Stimulated activated CD8-positive, alpha-beta memory T cell treated with anti-CD3 and anti-CD28 coated beads, Interleukin-15, amount 100 ng/mL, for 48 hours (primary cell): ENCODE data around the gene TNC.

Source experiments
- DNase-seq, 2 donors: peaks; one replicate each; pipeline ENCODE4 v3.0.0-alpha.2; 2020; ENCODE audit warnings: low read depth in 2 of 2

TNC gene

DNA sequence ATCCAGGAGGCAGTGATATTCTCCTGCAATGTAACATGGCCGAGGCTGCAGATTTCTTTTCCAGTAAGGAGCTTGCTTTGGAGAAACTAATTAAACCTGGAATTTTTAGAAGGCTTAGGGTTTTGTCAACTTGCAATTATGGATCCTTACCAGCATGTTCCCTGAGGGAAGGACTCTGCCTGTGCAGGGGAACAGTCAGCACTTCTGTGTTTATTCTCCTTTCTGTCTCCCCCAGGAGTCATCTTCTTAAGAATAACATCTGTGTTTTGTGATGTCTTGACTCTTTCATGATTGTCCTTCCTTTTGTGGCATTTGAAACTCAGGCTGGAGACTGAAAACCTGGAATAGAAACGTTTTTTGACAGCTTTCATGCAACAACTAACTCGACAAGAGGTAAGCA is 107.1 kb downstream of the TNC start:
- no peak for DNase-seq

DNA sequence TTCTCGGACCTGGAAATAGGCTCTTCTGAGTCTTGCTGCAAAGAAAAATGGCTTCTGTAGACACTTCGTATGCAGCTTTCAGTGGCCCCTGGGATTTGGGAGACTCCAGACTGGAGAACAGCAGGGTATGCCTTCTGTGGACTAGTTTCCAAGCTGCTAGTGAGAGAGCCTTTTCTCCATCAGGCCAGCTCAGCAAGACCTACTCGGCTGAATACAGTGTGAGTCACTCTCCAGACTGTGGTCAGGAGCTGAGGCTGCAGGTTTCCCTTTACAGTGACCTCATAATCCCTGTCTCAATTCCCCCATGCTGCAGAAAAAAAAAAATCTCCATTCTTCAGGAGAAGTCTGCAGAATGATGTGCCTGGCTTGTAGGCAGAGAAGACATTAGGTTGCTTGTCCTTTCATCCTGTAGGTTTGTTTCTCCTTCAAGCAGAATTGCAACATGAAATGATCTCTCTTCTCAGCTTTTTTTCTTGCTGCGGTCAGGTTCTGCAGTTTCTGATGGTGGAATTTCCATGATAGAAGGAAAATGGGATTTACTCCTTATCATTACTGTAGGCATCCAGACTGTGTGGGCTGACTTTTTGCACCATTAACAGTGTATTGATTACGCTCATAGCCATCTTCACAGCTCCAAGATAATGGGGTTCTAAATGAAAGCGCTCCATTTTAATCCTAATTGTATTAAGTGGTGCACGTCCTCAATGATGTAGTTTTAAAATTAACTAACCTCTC is 109.3 kb downstream of the TNC start:
- peak; percentile 24 to 28 for DNase-seq

DNA sequence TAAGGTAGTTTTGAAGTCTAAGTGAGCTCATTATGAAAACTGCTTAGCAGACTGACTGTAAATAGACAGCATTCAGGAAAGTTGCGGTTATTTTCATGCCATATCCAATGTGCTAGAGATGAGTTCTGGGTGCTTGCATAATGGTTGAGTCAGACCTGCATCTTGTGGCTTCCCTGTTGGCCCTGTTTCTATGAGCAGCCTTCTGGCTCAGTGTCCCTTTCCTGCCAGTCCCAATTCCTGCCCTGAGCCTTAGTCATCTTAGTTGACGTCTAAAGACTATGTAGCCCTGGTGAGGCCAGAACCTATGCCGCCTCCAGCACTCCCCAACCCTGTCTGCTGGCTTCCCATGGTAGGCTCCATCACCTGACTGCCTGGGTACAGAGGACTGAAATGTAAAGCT is 111.3 kb downstream of the TNC start:
- DNase-seq: peak in 1 of 2 donors; percentile 34

DNA sequence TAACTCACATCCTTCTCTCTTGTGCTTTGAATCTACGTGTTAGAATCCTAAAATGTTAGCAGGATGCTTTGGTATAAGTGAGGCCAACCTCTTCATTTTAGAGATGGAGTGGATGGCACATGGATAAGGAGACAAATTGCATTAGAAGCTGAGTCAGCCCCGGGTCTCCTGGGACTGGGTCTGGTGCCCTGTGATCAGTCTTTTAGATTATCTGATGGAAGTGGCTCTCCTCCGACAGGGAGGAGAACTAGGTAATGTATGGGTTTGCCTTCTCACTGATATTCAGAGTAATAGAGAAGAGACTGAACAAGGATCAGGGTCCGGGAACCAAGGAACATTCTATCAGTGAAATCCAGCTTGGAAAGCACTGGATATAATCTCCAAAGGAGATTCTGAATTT is 112.6 kb downstream of the TNC start:
- no peak for DNase-seq

DNA sequence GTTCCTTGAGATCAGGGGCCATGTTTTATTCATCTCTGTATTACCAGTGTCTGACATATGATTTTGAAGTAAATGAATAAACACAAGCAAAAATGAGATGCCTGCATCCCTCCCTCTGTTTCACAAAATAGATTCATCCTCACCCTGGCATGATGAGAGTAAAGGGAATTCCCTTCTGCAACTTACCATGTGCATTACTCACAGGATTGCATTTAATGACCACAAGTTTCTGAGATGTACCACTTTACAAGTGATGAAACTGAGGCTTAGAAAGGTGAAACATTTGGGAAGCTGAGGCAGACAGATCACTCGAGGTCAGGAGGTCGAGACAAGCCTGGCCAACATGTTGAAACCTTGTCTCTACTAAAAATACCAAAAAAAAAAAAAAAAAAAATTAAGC is 113.4 kb downstream of the TNC start:
- DNase-seq: no peak

DNA sequence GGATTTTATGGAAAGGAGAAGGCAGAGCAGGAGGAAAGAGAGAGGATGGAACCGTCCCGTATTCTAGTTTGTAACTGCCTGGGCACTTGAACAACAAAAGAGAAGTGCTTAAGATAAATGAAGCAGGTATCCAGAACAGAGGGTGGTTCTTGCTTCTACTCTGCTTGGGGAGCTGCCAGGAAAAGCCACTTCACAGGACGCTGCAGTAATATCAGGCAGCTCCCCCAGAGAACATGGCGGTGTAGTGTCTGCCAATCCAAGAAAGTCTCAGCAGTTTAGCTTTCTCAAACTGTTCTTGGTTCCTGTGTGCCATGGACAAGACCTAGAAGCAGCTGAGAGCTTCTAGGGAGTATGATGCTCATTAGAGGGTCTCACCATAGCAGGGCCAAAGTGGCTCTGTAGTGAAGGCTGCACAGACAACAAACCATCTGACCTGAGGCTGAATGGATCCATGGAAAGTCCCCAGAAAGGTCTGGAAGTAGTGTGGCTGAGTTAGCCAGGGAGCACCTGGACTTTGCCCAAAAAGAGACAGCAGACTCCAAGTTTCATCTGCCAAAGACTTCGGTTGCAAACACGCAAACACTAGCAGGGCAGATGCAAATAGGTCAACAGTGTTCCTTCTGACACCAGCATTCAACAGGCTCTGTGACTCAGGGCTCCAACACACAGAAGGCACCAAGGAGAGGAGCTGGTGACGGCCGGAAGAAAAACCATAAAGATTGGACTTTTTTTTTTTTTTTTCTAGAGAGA is 115.4 kb downstream of the TNC start:
- no peak for DNase-seq

DNA sequence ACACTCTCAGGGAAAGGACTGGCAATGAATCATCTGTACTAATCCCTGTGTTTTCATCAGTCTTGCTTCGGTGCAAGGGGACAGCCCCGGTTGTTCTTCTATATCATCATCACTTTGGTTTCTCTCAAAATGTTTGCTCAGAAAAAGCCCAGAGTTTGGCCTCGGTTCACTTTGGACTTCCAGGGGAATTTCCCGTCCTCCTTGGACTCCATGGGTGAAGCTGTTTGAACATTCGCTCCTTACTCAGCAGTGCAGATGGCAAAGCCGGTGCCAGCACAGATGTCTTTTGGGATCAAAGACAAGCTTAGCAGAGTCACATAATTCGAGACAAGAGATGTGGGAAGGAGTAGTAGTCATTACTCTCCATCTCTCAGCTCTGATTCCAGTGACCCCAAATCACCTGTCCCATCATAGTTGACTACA is 117.7 kb downstream of the TNC start:
- DNase-seq: no peak

DNA sequence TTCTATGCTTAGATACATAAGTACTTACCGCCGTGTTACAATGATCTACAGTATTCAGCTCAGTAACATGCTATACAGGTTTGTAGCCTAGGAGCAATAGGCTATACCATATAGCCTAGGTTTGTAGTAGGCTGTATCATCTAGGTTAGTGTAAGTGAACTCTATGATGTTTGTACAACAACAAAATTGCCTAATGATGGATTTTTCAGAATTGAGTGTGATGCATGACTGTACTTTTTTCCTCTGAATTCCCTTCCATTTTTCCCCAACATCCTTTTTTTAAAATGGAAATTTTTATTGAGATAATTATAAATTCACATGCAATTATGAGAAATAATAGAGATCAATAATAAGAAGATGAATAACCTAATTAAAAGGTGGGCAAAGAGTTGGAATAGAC is 119.6 kb downstream of the TNC start:
- DNase-seq: no peak

DNA sequence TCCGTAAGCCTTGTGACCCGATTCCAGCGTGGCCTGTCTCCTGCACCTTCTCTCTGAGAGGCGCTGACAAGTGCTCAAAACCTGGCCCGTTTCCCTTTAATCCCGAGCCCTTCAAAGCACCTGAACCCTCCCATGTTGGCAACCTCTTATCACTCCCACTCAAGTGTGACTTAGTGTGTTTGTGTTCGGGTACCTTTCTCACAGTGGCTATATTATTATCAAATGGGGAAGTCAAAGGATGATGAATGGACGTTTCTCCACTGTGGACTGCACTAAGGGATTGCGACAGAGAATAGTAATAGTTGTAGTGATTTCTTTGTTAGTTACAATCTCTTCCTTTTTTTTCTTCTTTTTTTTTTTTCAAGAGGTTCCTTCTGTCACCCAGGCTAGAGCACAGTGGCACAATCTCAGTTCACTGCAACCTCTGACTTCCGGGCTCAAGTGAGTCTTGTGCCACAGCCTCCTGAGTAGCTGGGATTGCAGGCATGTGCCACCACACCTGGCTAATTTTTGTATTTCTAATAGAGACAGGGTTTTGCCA is 122.2 kb downstream of the TNC start:
- DNase-seq: no peak

DNA sequence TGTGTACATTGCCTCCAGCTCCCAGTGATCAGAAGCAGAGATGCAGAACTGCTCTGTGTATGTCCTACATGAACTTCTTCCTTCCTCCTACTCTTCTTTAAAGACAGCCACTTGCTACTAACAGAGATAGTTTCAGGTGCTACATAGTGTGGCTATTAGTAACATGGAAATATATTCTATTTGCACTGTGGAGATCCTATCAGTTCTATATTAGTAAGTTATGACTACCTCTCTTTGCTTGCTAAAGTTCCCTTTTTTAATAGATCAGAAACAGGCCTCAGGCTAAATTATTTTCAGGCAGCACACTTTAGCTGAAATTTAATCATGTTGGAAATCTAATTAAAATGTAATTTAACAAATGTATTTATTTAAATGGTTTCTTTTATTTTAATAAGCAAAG is 123.2 kb downstream of the TNC start:
- no peak for DNase-seq

DNA sequence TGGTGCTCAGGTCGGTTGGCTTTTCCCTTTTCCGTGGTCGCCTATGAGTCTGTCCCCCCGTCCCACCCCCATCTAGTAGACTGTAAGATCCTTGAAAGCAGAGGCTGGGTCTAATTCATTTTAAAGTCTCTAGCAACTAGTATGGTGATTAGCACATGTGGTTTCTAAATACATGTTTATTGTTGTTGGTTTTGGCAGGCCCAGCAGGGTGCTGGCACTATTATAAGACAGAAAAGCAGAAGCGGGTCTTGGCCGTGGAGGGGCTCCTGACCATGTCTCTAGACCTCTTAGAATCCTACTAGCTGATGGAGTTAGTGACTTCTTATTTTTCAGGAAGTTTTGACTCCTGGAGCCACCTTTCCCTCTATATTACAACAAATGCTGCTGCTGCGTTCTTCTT is 126.1 kb downstream of the TNC start:
- no peak for DNase-seq

DNA sequence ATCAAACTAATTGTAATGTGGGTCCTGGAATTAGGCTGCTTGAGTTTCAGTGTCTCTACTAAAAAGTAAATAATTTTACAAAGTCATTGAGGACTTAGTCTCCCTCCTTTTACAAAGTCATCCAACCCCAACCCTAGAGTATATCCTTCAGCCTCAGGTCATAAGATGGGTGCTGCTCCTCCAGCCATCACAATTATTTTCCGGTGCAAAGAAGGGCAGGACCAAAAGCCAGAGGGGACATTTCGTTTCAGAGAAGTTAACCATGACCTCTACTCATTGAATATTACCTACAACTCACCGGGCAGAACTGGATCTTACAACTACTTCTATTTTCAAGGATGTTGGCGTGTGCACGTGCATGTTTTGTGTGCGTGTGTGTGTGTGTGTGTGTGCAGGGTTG is 127.1 kb downstream of the TNC start:
- DNase-seq: no peak

DNA sequence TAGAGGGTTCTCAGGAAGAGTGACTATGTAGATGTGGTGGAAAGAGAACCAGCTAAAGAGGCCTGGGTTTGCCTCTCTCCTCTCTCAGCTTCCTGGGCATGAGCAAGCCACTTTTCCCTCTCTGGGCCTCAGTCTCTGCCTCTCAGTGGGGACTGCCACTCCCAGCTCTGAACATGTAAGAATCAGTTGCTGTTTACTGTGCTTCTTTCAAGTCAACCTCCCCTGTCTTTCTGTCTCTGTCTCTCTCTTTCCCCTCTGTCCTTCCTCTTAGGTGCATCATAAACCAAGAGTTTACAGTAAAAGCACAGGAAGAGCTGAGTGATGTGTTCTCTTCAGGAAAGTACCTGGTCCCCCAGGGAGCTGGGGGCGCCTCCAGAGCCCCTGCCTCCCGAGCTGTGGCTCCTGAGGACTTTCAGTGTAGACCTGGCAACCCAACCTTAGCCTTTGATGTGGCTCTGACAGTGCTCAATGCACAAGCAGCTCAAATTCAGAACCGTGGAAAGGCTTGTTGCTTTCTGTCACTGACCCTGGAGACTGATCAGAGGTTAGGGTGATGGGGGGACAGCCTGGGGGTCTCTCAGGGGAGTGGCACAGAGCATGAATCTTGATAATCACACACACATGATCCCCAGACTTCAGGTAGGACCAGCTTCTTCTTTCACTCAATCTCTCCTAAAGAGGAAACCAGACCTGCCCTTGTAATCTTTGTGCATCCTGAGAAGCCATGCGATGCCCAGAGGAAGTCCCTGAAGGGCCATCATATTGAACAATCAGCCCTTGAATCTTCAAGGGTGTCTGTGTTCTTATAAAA is 128.2 kb downstream of the TNC start:
- peak; percentile 58 to 71 for DNase-seq

DNA sequence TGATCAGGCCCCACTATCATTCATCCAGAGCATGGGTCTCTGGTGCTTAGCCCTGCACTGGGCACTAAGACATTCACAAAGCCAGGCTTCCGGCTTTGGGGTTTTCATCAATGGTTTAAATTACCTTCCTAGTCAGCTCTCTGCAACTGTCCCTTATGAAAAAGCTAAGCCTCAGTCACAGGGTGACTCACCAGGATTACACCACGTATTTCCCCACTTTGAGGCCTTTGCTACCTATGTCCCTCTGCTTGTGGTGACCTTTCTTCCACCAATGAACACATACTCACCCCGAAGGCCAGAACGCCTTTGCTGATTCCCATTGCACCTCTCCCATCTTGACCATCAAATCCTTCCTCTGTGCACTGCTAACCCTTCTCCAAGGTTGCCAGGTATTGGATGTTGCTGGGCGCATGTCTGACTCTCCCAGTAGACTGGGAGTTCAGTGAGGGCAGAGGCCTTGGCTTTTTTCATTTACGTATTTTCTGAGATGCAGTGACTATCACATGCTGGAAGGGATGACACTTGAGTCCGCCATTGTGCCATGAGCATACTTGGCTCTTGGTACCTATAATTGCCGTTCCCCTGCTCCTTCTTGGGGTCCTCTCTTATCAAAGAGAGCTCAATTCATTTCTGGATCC is 128.9 kb downstream of the TNC start:
- DNase-seq: peak; percentile 33 to 38

DNA sequence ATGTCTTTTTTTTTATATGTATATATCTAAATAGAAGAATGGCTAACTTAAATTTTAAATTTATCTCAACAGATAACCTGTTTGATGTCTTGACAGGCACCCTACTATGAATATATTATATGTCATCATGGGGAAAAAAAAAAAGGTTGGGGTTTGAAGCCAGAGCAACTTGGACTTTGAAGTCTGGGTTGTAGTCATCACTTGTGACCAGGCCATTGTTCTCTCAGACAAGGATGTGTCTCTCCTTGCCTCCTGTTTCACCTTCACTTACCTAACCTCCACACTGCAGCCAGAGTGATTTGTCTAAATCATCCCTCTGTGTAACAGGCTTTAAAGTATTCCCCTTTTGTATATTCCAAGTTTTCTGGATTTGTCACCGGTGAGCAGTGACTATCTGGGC is 130.8 kb downstream of the TNC start:
- DNase-seq: no peak

DNA sequence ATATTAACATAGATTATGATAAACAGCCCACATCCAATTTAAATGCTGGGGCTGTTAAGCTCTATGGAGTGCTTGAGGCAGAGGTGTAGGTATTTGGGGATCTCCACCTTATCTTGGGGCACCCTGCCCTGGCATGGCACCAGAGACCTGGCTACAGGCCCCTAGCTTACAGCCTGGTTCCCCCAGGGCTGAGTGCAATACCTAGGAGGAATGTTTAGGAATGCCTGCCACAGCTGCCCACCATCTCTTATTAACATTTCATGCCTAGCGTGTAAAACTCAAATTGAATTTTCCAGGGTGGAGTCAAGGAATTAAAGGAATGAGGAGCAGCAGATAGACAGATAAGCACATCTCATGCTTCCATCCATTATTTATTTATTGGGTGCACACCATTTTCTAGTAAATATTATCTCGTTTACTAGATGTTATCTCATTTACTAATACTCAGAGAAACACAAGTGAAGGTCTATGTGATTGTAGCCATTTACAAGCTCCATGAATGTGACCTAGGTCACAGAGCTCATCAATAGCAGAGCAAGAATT is 131.9 kb downstream of the TNC start:
- DNase-seq: no peak

DNA sequence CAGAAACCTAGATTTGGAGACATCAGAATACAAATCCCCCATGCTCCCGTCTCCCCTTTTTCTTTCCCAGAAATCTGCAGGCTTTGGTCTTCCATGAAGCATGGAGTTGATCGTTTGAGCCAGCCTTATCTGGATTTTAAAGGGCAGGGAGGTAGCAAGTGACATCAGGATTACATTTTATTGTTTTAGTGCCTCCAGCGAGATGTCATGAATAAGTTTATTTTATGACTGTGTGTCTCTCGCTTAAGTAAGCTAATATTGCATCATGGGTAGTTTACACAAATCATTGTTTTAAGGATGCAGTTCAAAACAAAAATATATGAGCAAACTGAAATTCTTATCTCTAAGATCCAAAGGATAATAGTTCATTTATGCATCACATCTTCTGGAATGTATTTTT is 136.9 kb downstream of the TNC start:
- no peak for DNase-seq

DNA sequence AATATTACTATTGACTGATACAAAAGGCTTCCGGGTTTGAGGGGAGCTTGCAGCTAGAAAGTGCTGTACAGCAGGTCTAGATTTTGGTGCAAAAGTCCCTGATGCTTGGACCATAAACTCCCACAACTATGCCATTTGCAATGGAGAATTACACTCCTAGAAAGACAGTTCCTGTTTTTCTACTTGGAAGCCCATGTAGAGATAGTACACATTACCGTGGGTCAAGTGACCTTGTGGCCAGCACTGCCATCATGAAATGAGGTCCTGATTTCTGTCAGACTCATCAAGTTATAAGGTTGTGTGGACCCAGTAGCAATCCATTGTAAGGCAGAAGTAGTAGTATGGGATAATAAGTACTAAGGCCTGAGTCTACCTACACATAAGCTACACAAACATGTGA is 144.7 kb downstream of the TNC start:
- no peak for DNase-seq

DNA sequence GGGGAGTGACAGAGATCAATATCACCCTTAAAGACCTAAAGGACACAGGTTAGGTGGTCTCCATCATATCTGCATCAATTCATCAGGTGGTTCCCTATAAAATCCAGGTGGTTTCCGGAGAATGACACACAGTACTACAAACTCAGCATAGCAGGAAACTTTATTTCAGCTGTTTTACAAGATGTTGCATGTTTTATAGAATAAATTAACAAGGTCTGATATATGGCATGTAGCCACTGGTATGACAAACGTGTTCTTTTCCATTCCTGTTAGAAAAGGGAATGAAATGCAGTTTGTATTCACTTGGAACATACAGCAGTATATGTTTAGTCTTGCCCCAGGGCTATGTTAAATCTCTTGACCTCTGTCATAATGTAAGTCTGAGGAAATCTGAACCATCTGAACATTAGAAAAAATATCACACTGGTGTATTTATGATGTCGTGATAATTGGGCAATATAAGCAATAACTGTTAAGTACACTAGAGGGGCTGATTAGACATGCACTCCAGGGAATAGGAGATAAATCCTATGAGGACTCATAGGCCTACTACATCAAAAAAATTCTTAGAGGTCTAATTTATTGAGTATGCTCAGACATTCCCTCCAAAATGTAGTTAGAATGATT is 145.3 kb downstream of the TNC start:
- DNase-seq: no peak
